ENCODE results near the gene ARL5B. TPM values are rescaled to one million over a fixed set of nuclear protein-coding genes. Genes with fewer than 3 reads are reported as not detected.

The ARL5B gene
- total RNA-seq, 1 donor: 19.5 TPM

GRCh38 chr10:18684416-18684815 lies 25.2 kb downstream of the ARL5B start:
- Histone ChIP-seq H3K4me2 (ENCODE audit: insufficient read depth, low read length) (peak overlapping the region; percentile 19), H3K4me3 (ENCODE audit: insufficient read depth, low read length) (no peak overlapping the region), H3K27ac (ENCODE audit: low read depth, low read length) (peak overlapping the region; percentile 56), H3K36me3 (ENCODE audit: insufficient read depth, low read length) (no peaks in the 10 kb centered on the region), H3K79me2 (ENCODE audit: insufficient read depth, low read length) (no peaks in the 10 kb centered on the region), H3K4me1 (ENCODE audit: insufficient read depth, low read length) (peaks cover 44% of the 10 kb centered on the region), H2AFZ (ENCODE audit: low read length) (peak overlapping the region; percentile 9), H3K9me3 (ENCODE audit: low read depth, low read length) (no peaks in the 10 kb centered on the region), H4K20me1 (ENCODE audit: insufficient read depth, low read length) (no peaks in the 10 kb centered on the region), H3K27me3 (ENCODE audit: insufficient read depth, low read length) (no peaks in the 10 kb centered on the region)
- DNase-seq (ENCODE audit: insufficient read length, low spot score, missing footprints): no peak
- TF ChIP-seq CTCF (IDR thresholded peaks at IDR 0.05; ENCODE audit: extremely low read depth, low read depth, low read length): no peak

- peaks cover 44% of the 10 kb centered on the region for H3K4me1 ChIP-seq (ENCODE audit: insufficient read depth, low read length)
- no peak overlapping the region for H3K4me3 ChIP-seq (ENCODE audit: insufficient read depth, low read length)
- H3K9me3 ChIP-seq (ENCODE audit: low read depth, low read length): no peaks in the 10 kb centered on the region
- H3K79me2 ChIP-seq (ENCODE audit: insufficient read depth, low read length): no peaks in the 10 kb centered on the region
- no peak for TF ChIP-seq CTCF (IDR thresholded peaks at IDR 0.05; ENCODE audit: extremely low read depth, low read depth, low read length)
- peak overlapping the region; percentile 19 for H3K4me2 ChIP-seq (ENCODE audit: insufficient read depth, low read length)
- H2AFZ ChIP-seq (ENCODE audit: low read length): no peak overlapping the region
- peak overlapping the region; percentile 56 for H3K27ac ChIP-seq (ENCODE audit: low read depth, low read length)
- no peaks in the 10 kb centered on the region for H3K36me3 ChIP-seq (ENCODE audit: insufficient read depth, low read length)
- no peak for DNase-seq (ENCODE audit: insufficient read length, low spot score, missing footprints)
- H3K27me3 ChIP-seq (ENCODE audit: insufficient read depth, low read length): no peaks in the 10 kb centered on the region
- H4K20me1 ChIP-seq (ENCODE audit: insufficient read depth, low read length): no peaks in the 10 kb centered on the region
These were observed 25.7 kb downstream of the ARL5B start for GRCh38 chr10:18684953-18685352.

- Histone ChIP-seq H3K4me3 (ENCODE audit: insufficient read depth, low read length) (no peak overlapping the region), H3K36me3 (ENCODE audit: insufficient read depth, low read length) (no peaks in the 10 kb centered on the region), H3K27ac (ENCODE audit: low read depth, low read length) (no peak overlapping the region), H3K9me3 (ENCODE audit: low read depth, low read length) (no peaks in the 10 kb centered on the region), H3K4me2 (ENCODE audit: insufficient read depth, low read length) (no peak overlapping the region), H3K79me2 (ENCODE audit: insufficient read depth, low read length) (no peaks in the 10 kb centered on the region), H2AFZ (ENCODE audit: low read length) (no peak overlapping the region), H3K4me1 (ENCODE audit: insufficient read depth, low read length) (peaks cover 44% of the 10 kb centered on the region), H3K27me3 (ENCODE audit: insufficient read depth, low read length) (no peaks in the 10 kb centered on the region), H4K20me1 (ENCODE audit: insufficient read depth, low read length) (no peaks in the 10 kb centered on the region)
- DNase-seq (ENCODE audit: insufficient read length, low spot score, missing footprints): no peak
- no peak for TF ChIP-seq CTCF (IDR thresholded peaks at IDR 0.05; ENCODE audit: extremely low read depth, low read depth, low read length)
These were observed 26.3 kb downstream of the ARL5B start for GRCh38 chr10:18685555-18685954.

- H3K4me2 ChIP-seq (ENCODE audit: insufficient read depth, low read length): no peak overlapping the region
- H3K79me2 ChIP-seq (ENCODE audit: insufficient read depth, low read length): no peaks in the 10 kb centered on the region
- H3K4me1 ChIP-seq (ENCODE audit: insufficient read depth, low read length): peaks cover 29% of the 10 kb centered on the region
- no peaks in the 10 kb centered on the region for H4K20me1 ChIP-seq (ENCODE audit: insufficient read depth, low read length)
- H3K9me3 ChIP-seq (ENCODE audit: low read depth, low read length): no peaks in the 10 kb centered on the region
- no peak for DNase-seq (ENCODE audit: insufficient read length, low spot score, missing footprints)
- TF ChIP-seq CTCF (IDR thresholded peaks at IDR 0.05; ENCODE audit: extremely low read depth, low read depth, low read length): no peak
- H3K27ac ChIP-seq (ENCODE audit: low read depth, low read length): no peak overlapping the region
- no peaks in the 10 kb centered on the region for H3K36me3 ChIP-seq (ENCODE audit: insufficient read depth, low read length)
- H2AFZ ChIP-seq (ENCODE audit: low read length): no peak overlapping the region
- H3K27me3 ChIP-seq (ENCODE audit: insufficient read depth, low read length): no peaks in the 10 kb centered on the region
- no peak overlapping the region for H3K4me3 ChIP-seq (ENCODE audit: insufficient read depth, low read length)
These were observed 28.0 kb downstream of the ARL5B start for GRCh38 chr10:18687195-18687594.
